ENCODE data around the gene TECTB. TPM values are rescaled to one million over a fixed set of nuclear protein-coding genes. Genes with fewer than 3 reads are reported as not detected.

The TECTB gene
- total and polyA plus RNA-seq, 9 of the 15 experiments (the other 6 are each of a cell fraction or from before 2014, with no cell fraction given): not detected

DNA sequence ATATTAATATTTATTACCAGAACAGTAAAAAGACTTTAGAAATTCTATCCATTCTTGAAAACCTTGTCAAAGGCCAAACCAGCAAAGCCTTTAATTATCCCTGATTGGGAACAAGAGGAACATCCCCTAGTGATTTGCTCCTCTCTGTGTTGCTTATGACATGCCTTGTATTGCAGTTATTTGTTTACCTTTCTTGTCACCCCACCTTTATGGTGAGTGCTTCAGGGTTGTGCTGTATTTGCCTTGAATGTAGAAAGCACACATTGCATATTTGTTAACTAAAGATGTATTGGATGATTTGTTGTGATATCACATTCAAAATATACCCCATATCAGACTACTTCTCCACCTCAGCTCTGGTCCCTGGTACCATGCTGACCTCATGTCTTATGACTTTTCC, 23.5 kb upstream of the TECTB start:
- Histone ChIP-seq H3K79me2 (ENCODE audit: control insufficient read depth, insufficient read depth, low read length) (no peaks in the 10 kb centered on the region), H3K36me3 (ENCODE audit: control insufficient read depth, insufficient read depth, low read length) (no peaks in the 10 kb centered on the region), H3K4me3 (no peak overlapping the region), H4K20me1 (replicated peaks; ENCODE audit: control insufficient read depth, insufficient read depth, low read length) (no peaks in the 10 kb centered on the region; the same call in 1 of the 2 replicates), H3K9me1 (ENCODE audit: control insufficient read depth, insufficient read depth, low read length) (no peaks in the 10 kb centered on the region), H3K9ac (ENCODE audit: insufficient read depth in 1 of 2, low read depth in 2 of 2, low read length in 2 of 2) (no peak overlapping the region), H2AFZ (ENCODE audit: low read depth, low read length) (no peak overlapping the region), H3K9me3 (replicated peaks; ENCODE audit: control insufficient read depth, insufficient read depth, low read depth, low read length) (no peaks in the 10 kb centered on the region), H3K27ac (ENCODE audit: extremely low read depth, low read depth, low read length) (no peak overlapping the region), H3K4me1 (replicated peaks in 1 of 2; ENCODE audit: control insufficient read depth in 2 of 2, insufficient read depth in 2 of 2, low read length in 2 of 2) (0 out of 5 replicates have a peak, but pooled peaks cover 0 to 3% of the 10 kb centered on the region in 2 experiments), H3K27me3 (ENCODE audit: control insufficient read depth in 2 of 2, insufficient read depth in 2 of 2, low read length in 2 of 2) (peaks cover 0 to 6% of the 10 kb centered on the region in 2 experiments; a peak in 2 of 5 replicates), H3K4me2 (ENCODE audit: insufficient read depth, low read length) (no peak overlapping the region)
- TF ChIP-seq, protein P1, sequence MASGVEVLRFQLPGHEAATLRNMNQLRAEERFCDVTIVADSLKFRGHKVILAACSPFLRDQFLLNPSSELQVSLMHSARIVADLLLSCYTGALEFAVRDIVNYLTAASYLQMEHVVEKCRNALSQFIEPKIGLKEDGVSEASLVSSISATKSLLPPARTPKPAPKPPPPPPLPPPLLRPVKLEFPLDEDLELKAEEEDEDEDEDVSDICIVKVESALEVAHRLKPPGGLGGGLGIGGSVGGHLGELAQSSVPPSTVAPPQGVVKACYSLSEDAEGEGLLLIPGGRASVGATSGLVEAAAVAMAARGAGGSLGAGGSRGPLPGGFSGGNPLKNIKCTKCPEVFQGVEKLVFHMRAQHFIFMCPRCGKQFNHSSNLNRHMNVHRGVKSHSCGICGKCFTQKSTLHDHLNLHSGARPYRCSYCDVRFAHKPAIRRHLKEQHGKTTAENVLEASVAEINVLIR (CRISPR knock-in tag; IDR thresholded peaks at IDR 0.05): no peak
- no peak for TF ChIP-seq ZNF274 (IDR thresholded peaks at IDR 0.05; ENCODE audit: borderline replicate concordance, low read depth, low read length)
- TF ChIP-seq MED1 (CRISPR knock-in tag; IDR thresholded peaks at IDR 0.05; ENCODE audit: borderline replicate concordance): no peak
- TF ChIP-seq NONO (IDR thresholded peaks at IDR 0.05; ENCODE audit: low read depth in 2 of 2, low read length in 1 of 2): no peak
- TF ChIP-seq CAMTA2 (CRISPR knock-in tag; conservative IDR thresholded peaks at IDR 0.05): no peak
- TF ChIP-seq NFE2L1 (tag; IDR thresholded peaks at IDR 0.05; ENCODE audit: borderline replicate concordance, low read depth): no peak
- TF ChIP-seq SREBF1 (IDR thresholded peaks at IDR 0.05; ENCODE audit: borderline replicate concordance, low read depth, low read length): no peak
- TF ChIP-seq DPF2 (IDR thresholded peaks at IDR 0.05): no peak
- no peak for TF ChIP-seq USF1 (CRISPR knock-in tag; IDR thresholded peaks at IDR 0.05)
- no peak for TF ChIP-seq IRF2 (CRISPR knock-in tag; IDR thresholded peaks at IDR 0.05)
- no peak for TF ChIP-seq ATF1 (CRISPR knock-in tag; IDR thresholded peaks at IDR 0.05)
- TF ChIP-seq ATF1 (tag; IDR thresholded peaks at IDR 0.05): no peak
- no peak for TF ChIP-seq ZNF347 (CRISPR knock-in tag; IDR thresholded peaks at IDR 0.05; ENCODE audit: low read depth)
- FAIRE-seq (no peak), ATAC-seq (no peak), DNase-seq (ENCODE audit: extremely low read depth in 1 of 4, low spot score in 3 of 4) (no peak)
- intact Hi-C loops (cut with micrococcal nuclease) (no loop called here), in situ Hi-C loops (cut with MboI) (no loop called here)
- BruUV-seq (replicated peaks): no TSS peak
- ChIA-PET CTCF (ENCODE audit: low intra/inter-chr PET ratio) (no interaction called here), POLR2A (no interaction called here)
